Omental fat pad (tissue), 4 donors: ENCODE results near the gene DNAH10. TPM values are rescaled to one million over a fixed set of nuclear protein-coding genes. Genes with fewer than 3 reads are reported as not detected.

Experiments
- ATAC-seq: fragments of 150-250 bp; one replicate; pipeline ENCODE4 v1.9.1; 2016; ENCODE audit warnings: mild to moderate bottlenecking, moderate library complexity; ENCODE audit not compliant: low FRiP score
- DNase-seq: peaks from one replicate; pipeline ENCODE4 v3.0.0-alpha.2; 2019; ENCODE audit warnings: low spot score
- CTCF ChIP-seq, 3 donors: fragments of 450-650 bp; IDR thresholded peaks; one replicate each; pipeline ENCODE4 v1.5.1; 2016 to 2017; ENCODE audit warnings: antibody characterized with exemption in 3 of 3, mild to moderate bottlenecking in 3 of 3, moderate library complexity in 2 of 3
- total RNA-seq, 4 donors: library from RNA; depleted of rRNA; stranded (reverse); fragments of >200 nt; gene quantifications; one replicate each; pipeline ENCODE4 v1.1.0, GENCODE V29; 2016

The DNAH10 gene
- total RNA-seq, 4 donors from 2014 or later, result 0.06 to 2.3 (median 0.48) TPM; not detected in 1

GRCh38 chr12:123971770-123972456 lies 209.8 kb downstream of the DNAH10 start:
- no peak for DNase-seq
- ATAC-seq, result no peak
- TF ChIP-seq CTCF (IDR thresholded peaks at IDR 0.05), result no peak

GRCh38 chr12:123972457-123973401 lies 210.6 kb downstream of the DNAH10 start, which contains the start of the genes CCDC92 and ZNF664:
TSS of gene CCDC92 (minus strand) at chr12:123972831. CDS start at chr12:123944305, 28,526 bp downstream.
TSS of gene ZNF664 (plus strand) at chr12:123973215. CDS start at chr12:124012145, 38,930 bp downstream.
- ATAC-seq, result peak; percentile 91
- no peak for TF ChIP-seq CTCF (IDR thresholded peaks at IDR 0.05)

GRCh38 chr12:123973552-123974341 lies 211.6 kb downstream of the DNAH10 start:
- no peak for ATAC-seq
- no peak for DNase-seq
- TF ChIP-seq CTCF (IDR thresholded peaks at IDR 0.05), result no peak

More at GRCh38 chr12:123972457-123973401, 210.6 kb downstream of the DNAH10 start, which contains the start of the genes CCDC92 and ZNF664:
- DNase-seq, result peak; percentile 61

GRCh38 chr12:123976227-123976826 lies 214.2 kb downstream of the DNAH10 start:
- ATAC-seq, result no peak
- TF ChIP-seq CTCF (IDR thresholded peaks at IDR 0.05), result no peak
- no peak for DNase-seq

- no peak for DNase-seq
- TF ChIP-seq CTCF (IDR thresholded peaks at IDR 0.05), result no peak
- no peak for ATAC-seq
These were observed 217.5 kb downstream of the DNAH10 start for GRCh38 chr12:123979566-123979965.

GRCh38 chr12:123982269-123982668 lies 220.2 kb downstream of the DNAH10 start:
- DNase-seq (no peak), ATAC-seq (no peak)
- no peak for TF ChIP-seq CTCF (IDR thresholded peaks at IDR 0.05)
